Panc1 (cell line): ENCODE data around the gene ARFGEF2.

Source experiments
- TF ChIP-seq, protein P1 (sequence below): fragments of 450-650 bp; IDR thresholded peaks from 2 replicates; pipeline ENCODE4 v1.5.1; 2017; ENCODE audit warnings: mild to moderate bottlenecking
- TF ChIP-seq, protein P2 (sequence below), 2 experiments: IDR thresholded peaks; 2 replicates each; pipeline ENCODE4 v1.6.1; 2011 to 2012; ENCODE audit warnings: low read depth in 2 of 2, control low read depth in 1 of 2, low read length in 1 of 2, mild to moderate bottlenecking in 1 of 2, moderate library complexity in 1 of 2; ENCODE audit not compliant: insufficient read depth in 1 of 2

DNA sequence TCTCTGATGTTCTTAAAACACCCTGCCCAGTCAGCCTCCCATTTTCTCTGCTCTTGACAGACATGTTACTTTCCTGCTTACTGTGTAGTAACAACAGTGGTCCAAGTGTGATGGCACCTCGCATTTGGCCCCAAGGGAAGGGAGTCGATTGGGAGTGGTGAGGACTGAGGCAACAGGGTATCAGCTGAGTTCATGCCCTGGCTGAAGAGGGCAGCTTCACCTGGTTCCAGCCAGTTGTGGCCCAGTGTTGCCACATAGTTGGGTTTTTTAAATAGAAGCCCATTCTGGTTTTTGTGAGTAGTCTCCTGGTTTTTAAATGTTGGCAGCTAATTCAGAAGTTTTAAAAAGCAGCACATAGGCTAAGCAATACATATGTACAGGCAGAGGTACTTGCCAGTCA lies 37.2 kb downstream of the ARFGEF2 start:
- TF ChIP-seq, protein P1, sequence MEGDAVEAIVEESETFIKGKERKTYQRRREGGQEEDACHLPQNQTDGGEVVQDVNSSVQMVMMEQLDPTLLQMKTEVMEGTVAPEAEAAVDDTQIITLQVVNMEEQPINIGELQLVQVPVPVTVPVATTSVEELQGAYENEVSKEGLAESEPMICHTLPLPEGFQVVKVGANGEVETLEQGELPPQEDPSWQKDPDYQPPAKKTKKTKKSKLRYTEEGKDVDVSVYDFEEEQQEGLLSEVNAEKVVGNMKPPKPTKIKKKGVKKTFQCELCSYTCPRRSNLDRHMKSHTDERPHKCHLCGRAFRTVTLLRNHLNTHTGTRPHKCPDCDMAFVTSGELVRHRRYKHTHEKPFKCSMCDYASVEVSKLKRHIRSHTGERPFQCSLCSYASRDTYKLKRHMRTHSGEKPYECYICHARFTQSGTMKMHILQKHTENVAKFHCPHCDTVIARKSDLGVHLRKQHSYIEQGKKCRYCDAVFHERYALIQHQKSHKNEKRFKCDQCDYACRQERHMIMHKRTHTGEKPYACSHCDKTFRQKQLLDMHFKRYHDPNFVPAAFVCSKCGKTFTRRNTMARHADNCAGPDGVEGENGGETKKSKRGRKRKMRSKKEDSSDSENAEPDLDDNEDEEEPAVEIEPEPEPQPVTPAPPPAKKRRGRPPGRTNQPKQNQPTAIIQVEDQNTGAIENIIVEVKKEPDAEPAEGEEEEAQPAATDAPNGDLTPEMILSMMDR = no peak
- TF ChIP-seq, protein P2, sequence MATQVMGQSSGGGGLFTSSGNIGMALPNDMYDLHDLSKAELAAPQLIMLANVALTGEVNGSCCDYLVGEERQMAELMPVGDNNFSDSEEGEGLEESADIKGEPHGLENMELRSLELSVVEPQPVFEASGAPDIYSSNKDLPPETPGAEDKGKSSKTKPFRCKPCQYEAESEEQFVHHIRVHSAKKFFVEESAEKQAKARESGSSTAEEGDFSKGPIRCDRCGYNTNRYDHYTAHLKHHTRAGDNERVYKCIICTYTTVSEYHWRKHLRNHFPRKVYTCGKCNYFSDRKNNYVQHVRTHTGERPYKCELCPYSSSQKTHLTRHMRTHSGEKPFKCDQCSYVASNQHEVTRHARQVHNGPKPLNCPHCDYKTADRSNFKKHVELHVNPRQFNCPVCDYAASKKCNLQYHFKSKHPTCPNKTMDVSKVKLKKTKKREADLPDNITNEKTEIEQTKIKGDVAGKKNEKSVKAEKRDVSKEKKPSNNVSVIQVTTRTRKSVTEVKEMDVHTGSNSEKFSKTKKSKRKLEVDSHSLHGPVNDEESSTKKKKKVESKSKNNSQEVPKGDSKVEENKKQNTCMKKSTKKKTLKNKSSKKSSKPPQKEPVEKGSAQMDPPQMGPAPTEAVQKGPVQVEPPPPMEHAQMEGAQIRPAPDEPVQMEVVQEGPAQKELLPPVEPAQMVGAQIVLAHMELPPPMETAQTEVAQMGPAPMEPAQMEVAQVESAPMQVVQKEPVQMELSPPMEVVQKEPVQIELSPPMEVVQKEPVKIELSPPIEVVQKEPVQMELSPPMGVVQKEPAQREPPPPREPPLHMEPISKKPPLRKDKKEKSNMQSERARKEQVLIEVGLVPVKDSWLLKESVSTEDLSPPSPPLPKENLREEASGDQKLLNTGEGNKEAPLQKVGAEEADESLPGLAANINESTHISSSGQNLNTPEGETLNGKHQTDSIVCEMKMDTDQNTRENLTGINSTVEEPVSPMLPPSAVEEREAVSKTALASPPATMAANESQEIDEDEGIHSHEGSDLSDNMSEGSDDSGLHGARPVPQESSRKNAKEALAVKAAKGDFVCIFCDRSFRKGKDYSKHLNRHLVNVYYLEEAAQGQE (IDR thresholded peaks at IDR 0.05; ENCODE audit: insufficient read depth in 1 of 2, low read depth in 2 of 2, low read length in 1 of 2) = no peak
